Measurements from ENCODE around the gene TAP1.

The TAP1 gene

GRCh38 chr6:32860674-32861073, 7.2 kb upstream of the TAP1 start:
- no peak for DNase-seq (ENCODE audit: low read depth)

DNA sequence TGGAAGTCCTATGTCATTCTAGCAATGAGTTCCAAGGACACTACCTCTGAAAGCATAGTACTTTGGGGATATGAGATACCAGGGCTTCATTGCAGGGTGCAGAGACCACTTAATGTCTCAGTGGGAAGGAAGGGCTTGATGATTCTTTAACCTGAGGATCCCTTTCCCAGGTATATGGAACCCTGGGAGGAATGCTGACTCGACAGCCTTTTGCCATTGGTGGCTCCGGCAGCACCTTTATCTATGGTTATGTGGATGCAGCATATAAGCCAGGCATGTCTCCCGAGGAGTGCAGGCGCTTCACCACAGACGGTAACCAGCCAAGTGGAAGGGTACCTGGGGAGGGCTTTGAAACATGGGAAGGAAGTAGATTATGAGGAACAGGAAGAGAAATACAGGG, 4.7 kb upstream of the TAP1 start:
- no peak for DNase-seq (ENCODE audit: low read depth)

DNA sequence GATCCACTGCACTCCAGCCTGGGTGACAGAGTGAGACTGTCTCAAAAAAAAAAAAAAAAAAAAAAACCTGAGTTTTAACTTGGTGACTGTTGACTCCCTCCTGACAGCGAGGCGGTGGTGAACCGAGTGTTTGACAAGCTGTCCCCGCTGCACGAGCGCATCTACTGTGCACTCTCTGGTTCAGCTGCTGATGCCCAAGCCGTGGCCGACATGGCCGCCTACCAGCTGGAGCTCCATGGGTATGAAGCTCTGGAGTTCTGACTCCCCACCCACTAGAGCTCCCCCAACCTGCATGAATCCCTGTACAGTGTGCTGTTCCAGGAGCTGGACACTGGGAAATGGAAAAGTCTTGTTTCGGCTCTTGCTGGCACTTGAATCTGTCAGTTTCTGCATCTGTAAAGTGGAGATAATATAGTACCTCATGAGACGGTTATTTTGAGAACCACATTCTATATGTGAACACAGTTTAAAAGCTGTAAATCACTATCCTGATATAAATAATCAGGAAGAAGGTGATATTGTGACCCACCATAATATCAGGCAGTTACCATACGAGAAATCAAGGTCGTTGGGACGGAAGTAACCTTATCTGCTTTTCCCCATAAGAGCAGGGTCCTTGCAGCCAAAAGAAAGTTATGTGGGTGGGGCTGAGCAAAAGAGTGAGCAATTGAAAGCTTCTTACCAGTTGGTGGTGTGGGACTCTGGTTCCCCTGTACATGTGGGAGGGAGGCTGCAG, 3.8 kb upstream of the TAP1 start:
- no peak for DNase-seq (ENCODE audit: low read depth)

DNA sequence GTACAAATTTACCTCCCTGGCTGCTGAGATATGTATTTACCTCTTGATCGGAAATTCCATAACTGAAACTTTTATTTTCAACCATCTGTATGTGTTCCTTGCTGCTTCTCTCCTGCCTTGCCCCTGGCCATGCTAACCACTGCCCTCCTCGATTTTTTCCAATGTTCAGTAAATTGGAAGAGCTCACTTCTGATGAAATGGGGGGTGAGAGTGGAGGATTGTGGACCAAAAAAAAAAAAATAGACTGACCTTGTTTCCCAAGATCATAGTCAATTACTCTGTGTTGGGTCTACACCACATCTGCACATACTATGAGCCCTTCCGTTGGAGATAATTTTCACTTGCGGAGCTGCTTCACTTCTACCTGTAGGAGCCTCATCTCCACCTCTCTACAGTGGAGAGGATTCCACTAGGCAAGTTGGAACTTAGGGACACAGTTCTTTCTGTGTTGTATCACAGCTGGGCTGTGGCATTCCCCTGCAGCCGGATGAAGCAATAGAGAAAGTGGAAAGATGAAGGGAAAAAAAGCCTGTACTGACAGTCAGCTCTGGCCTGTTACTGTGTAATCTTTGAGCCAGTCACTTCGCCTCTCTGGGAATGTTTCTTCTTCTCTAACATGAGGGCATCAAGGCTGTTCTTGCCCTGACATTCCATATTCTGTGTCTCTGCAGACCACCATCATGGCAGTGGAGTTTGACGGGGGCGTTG, 2.1 kb upstream of the TAP1 start:
- no peak for DNase-seq (ENCODE audit: low read depth)

DNA sequence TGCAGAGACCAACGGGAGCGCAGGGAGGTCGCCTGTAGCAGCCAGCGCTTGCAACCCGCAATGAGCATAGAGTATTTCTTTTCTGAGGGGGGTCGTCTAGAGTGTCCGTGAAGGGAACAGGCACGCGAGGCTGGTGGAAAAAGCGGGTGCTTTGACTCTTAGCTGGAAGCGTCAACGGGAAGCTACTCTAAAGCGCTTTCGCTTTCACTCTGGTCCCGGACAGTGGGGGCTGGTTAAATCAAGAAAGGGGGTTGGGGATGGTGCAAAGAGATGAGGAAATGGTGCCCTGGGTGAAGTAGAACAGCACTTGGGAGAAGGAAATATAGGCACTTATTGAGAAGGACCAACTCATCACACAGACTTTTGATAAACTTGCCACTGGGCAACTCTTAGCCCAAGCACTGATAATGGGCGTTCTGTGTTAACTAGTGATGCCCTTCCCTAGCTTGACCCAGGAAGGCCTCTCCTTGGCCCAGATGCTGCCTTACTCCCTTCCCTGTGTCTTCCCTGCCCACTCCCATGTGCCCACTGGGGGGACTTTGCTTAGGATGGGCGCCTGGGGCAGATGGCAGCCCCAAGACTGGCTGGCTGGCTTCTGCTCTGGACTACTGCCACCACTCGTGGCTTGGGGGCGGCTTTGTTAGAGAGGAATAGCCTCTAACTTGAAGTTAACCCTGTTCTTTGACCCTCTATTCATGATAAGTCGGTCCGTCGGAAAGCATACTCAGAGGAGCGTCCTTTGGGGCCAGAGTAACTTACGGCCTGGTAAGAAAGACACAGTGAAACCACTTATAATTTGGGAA, 1.1 kb upstream of the TAP1 start:
- DNase-seq (ENCODE audit: low read depth): no peak

DNA sequence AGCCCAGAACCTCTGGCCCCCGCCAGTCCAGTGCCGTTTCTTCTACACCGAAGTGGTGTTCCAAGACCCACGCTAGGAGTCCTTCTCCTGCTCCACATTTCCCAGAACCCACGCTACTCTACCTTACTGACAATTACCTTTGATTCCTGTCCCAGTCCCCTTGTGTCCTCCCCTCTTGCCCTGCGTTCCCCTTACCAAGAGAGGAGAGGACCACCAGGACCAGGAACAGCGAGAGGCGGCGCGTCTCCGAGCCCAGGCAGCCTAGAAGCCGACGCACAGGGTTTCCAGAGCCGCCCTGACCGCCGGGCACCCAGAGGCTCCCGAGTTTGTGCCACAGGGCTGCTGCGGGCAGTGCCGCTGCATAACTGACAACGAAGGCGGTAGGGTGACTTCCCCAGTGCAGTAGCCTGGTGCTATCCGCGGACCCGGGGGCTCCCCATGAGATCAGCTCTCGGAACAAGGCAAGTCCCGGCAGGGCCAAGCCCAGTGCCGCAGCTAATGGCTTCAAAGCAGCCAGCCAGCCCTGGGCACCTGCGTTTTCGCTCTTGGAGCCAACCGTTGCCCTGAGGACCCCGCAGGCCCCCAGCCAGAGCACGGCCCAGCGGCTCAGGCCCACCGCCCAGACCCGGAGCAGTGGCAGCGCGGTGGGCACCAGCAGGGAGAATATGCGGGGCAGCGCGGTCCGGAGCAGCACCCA, 512 bp downstream of the TAP1 start:
- no peak for DNase-seq (ENCODE audit: low read depth)

DNA sequence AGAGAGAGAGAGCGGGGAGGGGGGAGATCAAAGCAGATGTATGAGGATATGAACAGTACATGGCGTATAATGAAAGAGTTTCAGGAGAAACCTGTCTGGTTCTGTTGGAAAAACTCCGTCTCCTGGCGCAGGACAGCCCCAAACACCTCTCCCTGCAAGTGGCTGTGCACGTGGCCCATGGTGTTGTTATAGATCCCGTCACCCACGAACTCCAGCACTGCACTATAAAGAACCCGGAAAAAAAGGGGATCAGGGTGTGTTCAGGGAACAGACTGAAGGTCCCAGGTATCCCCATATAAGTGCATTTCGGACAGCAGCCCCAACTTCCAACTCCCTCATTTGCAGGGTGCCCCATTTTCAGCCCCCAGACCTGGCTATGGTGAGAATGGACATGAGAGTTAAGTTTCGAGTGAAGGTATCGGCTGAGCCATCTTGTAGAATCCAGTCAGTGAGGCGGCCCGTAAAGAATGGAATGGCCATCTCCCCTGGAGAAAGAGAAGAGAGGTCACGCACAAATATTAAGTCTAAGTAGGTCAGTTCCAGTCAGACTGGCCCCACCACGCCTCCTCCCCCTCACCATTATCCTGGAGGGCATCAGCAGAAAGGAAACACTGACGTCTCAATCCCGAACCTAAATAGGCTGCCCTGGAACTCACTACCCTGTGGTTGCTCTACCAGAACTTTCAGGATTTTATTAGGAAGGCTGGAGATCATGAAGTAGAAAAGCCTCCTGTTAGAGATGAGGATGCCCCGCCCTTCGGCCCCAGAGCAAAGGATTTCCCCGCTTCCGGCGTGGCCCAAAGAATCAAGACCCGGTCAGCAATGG, 1.3 kb downstream of the TAP1 start:
- DNase-seq (ENCODE audit: low read depth): no peak

- DNase-seq (ENCODE audit: low read depth): no peak
Measured at GRCh38 chr6:32851025-32851424, 2.5 kb downstream of the TAP1 start.

DNA sequence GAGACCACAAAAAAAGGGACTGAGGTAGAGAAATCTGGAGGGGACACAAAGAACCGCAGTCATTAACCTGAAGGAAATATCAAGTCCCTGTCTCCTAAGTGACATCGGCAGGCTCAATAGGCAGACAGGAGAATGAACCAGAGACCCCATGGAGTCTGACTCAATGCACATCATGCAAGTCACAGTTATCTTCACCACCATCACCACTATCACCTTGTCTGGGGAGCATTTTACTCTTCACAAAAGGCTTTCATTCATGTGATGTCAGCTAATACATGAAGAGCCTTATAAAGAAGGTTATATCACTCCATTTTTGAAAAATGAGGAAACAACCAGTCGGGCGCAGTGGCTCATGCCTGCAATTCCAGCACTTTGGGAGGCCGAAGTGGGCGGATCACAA, 4.4 kb downstream of the TAP1 start:
- no peak for DNase-seq (ENCODE audit: low read depth)

GRCh38 chr6:32847795-32848194, 5.7 kb downstream of the TAP1 start:
- no peak for DNase-seq (ENCODE audit: low read depth)

- no peak for DNase-seq (ENCODE audit: low read depth)
Measured at GRCh38 chr6:32847004-32847403, 6.5 kb downstream of the TAP1 start.

DNA sequence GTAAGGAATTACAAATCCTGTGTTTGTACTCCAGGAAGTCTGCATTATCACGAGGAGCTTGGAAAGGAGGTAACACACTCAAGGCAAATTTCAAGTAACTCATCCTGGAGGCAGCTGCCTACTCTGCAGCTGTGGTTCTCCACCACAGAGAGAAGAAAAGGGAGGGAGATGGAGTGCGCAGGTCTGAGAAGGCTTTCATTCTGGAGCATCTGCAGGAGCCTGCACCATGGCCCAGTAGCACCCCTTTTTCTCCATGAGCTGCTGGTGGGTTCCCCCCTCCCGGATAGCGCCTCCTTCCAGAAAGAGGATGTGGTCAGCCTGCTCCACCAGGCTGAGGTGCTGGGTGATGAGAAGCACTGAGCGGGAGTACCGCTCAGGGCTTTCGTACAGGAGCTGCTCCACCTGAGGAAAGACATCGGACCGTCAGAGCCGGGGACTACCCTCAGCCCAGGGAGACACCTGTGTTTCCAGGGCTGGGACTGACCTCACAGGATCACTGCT, 8.1 kb downstream of the TAP1 start:
- no peak for DNase-seq (ENCODE audit: low read depth)

- no peak for DNase-seq (ENCODE audit: low read depth)
Measured at GRCh38 chr6:32844839-32845383, 8.6 kb downstream of the TAP1 start.

DNA sequence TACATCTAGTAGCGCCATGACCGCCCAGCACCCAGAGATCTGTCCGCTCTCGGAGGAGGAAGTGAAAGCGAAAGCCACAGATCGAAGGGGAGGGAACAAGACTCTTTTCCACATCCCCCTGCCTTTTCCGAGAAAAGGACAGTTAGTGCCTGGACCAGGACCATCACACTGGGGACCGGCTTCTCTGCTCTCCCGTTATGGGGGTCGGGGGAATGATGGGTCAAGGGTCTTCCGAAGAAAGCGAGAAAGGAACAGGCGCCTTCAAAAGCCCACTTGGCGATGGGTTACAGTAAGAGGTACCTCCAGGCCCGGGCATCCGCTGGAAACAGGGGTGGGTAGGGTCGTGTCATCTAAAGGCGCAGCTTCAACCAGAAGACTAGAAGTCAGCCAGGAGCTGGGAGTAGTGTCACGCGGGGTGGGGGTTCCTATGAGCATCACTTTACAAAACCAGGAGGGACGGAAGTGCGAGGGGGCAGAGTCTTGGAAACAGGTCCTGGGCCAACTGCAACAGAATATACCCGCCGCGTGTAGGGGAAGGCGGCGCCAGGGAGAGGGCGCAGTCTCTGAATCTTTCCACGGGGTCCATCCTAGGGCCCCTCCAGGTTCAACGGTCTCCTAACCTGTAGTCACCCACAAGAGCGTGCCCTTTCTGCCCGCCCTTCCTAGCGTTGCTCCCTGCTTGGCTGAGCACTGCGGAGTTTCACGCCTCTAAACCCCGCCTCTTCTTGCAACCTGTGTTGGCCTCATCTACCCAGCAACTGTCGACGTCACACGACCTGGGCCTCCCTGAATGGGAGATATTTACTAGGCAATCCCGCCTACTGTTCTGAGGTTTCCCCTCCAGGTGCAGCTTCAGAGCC, 9.3 kb downstream of the TAP1 start, which contains the start of gene PSMB8:
PSMB8 (minus strand) TSS at position 69 of the 860 bp plus-strand sequence; CDS start at position 18, 51 bp downstream.
- DNase-seq (ENCODE audit: low read depth): peak; percentile 92

DNA sequence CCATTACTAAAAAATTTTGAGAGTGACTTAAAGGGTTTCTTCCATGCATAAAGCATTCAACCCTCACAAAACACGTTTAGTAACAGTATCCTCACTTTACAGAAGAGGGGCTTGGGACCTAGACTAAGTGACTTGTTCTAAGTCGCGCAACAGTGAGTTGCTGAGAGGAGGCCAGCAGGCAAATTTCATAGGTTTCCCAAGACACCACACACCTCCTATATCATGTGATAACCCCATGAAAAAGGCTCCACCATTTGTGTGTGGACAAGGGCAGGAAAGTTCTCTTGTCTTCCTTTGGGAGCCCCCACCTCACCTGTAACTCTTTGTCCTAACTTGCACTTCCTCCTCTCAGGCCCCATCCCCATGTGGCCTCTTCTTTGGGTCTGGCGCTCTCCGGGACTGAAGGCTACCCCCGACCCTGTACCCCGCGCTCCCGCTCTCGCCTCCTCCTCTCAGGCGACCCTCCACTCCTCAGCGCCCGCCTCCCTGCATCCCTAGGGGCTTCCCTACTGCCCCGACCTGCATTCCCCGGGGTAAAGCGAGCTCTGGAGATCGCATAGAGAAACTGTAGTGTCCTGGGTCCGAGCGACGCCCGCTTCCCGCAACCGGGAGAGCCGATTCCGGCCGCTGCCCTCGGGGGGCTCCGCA, 10.0 kb downstream of the TAP1 start:
- DNase-seq (ENCODE audit: low read depth): no peak

DNA sequence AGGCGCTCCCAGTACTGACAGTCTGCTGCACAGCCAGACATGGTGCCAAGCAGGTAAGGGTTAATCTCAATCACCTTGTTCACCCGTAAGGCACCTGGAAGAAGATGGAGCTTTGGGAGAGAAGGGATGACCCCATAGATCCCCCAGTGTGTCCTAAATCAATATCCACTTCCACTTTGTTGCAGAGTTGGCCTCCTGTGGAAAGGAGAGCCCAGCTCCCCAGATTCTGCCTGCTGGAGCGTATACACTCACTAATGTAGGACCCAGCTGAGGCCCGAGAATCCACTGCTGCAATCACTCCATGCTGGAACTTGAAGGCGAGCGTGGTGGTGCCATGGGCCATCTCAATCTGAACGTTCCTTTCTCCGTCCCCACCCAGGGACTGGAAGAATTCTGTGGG, 10.8 kb downstream of the TAP1 start:
- no peak for DNase-seq (ENCODE audit: low read depth)

DNA sequence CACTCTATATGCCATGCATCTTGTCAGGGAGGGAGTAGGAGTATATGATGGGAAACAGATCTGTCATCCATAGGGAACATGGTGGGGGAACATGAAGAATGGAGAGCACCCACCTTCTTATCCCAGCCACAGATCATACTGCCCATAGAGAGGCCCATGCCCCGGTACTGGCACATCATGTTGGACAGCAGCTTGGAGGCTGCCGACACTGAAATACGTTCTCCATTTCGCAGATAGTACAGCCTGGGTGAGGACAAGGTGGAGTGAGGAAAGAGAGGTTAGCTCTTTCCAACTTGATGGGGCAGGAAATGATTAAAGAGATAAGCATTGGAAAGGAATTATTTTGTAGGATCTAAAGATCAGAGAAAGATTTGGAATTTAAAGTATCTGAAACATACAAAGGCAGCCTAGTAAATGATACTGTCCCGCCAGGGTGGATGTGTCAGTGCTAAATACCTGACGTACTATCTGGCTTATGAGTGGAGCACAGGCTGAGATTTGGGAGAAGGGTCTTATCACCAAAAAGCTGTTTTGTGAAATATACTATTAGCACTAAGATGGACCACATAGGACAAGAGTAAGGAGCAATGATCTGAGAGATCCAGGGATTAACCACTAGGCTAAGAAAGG, 11.4 kb downstream of the TAP1 start:
- no peak for DNase-seq (ENCODE audit: low read depth)

DNA sequence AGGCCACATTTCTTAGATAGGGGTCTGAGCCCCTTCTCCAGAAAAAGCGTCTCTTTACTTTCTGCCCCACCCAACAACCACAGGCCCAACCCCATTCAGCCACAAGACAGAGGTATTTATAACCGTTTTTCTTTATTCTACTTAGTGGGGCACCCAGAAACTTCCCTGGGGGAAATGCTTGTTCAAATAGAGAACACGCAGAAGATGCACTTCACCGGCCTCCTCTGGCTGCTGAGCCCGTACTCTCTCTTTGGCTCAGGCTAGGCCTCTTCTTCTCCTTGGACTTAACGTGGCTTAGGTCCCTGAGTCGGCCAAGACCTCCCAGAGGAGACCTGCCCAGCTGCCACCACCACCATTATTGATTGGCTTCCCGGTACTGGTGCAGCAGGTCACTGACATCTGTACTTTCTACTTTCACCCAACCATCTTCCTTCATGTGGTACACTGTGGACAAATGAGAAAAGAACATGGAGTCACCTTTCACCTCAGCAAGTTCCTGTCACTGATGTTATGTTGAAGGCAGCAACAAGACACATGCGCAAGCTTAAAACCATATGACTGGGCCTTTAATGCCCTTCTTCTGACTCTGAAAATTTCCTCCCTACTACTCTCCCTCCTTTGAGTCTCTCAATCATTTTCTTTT, 12.8 kb downstream of the TAP1 start:
- no peak for DNase-seq (ENCODE audit: low read depth)

All from stimulated activated CD8-positive, alpha-beta memory T cell treated with anti-CD3 and anti-CD28 coated beads, Interleukin-15, amount 100 ng/mL, for 24 hours (primary cell).